Glutamatergic neuron (in vitro differentiated cells): ENCODE data around the gene TCERG1L. TPM values are rescaled to one million over a fixed set of nuclear protein-coding genes. Genes with fewer than 3 reads are reported as not detected.

Experiments
- DNase-seq: peaks from one replicate; pipeline ENCODE4 v3.0.0; 2022
- H3K27ac Mint-ChIP-seq: one replicate; pipeline ENCODE4 v1.8.0; 2020; ENCODE audit warnings: mild to moderate bottlenecking, mixed read lengths, inconsistent platforms; ENCODE audit not compliant: unreplicated experiment
- H3K27me3 Mint-ChIP-seq: one replicate; pipeline ENCODE4 v1.8.0; 2020; ENCODE audit warnings: mild to moderate bottlenecking, moderate library complexity, mixed read lengths, inconsistent platforms; ENCODE audit not compliant: unreplicated experiment
- H3K36me3 Mint-ChIP-seq: one replicate; pipeline ENCODE4 v1.8.0; 2020; ENCODE audit warnings: mild to moderate bottlenecking, mixed read lengths, inconsistent platforms; ENCODE audit not compliant: unreplicated experiment
- H3K4me1 Mint-ChIP-seq: one replicate; pipeline ENCODE4 v1.8.0; 2020; ENCODE audit warnings: mild to moderate bottlenecking, low read depth, mixed read lengths, inconsistent platforms; ENCODE audit not compliant: unreplicated experiment
- H3K4me3 Mint-ChIP-seq: one replicate; pipeline ENCODE4 v1.8.0; 2020; ENCODE audit warnings: mild to moderate bottlenecking, mixed read lengths, inconsistent platforms; ENCODE audit not compliant: unreplicated experiment
- H3K9me3 Mint-ChIP-seq: one replicate; pipeline ENCODE4 v1.8.0; 2020; ENCODE audit warnings: mild to moderate bottlenecking, moderate library complexity, mixed read lengths, inconsistent platforms; ENCODE audit not compliant: unreplicated experiment
- total RNA-seq: library from RNA; stranded (reverse); fragmentation: NEBNext Ultra II Directional; extraction: Animal tissue kit (Norgen Biotek cat#: 25700); gene quantifications from one replicate; pipeline ENCODE4 v1.2.1, GENCODE V29; 2021; ENCODE audit not compliant: unreplicated experiment
- TF ChIP-seq, protein P1 (sequence below): fragments of 200-600 bp; sonication (generic); IDR thresholded peaks from one replicate; pipeline ENCODE4 v1.5.0; 2021; ENCODE audit not compliant: partially characterized antibody, unreplicated experiment

Gene TCERG1L
- total RNA-seq, 1 donor from 2014 or later: 2.2 TPM

DNA sequence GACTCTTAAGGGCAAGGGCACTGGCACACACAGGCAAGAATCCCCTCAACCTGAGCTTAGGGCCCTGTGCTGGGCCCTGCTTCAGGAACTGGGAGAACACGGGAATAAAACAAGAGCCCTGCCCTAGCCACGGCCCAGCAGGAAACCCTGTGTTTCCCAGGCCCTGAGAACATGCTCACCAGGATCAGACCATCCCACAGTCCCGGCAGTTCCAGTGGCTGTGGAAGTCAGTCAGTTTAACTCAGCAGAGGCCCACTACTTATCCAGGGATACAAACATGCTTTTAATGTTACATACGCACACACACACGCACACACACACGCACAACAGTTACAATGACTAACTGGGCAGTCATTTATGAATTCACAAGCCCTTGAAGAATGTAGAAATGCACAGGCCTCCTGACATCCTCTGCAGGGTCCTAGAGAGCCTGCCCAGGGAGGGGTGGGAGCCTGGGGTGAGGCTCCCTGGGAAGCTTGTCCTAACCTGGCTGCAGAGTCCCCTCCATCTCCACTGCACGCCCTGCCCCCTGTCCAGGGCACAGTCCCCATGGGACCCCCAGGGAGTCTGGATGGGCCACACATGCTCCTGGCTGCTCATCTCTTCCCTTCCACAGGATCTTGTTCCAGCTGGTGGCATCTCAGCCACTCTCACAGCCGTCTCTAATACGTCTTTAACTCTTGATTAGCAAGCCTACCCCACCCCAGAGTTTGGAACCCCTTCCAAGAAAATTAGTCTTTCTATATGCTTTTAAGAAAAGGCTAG lies 97.6 kb downstream of the TCERG1L start:
- no peak for DNase-seq
- peaks cover 2% of the 10 kb centered on the region for H3K27me3 Mint-ChIP-seq
- H3K36me3 Mint-ChIP-seq: no peaks in the 10 kb centered on the region
- peaks cover 4% of the 10 kb centered on the region for H3K9me3 Mint-ChIP-seq
- H3K4me3 Mint-ChIP-seq: no peak overlapping the region
- no peaks in the 10 kb centered on the region for H3K4me1 Mint-ChIP-seq
- H3K27ac Mint-ChIP-seq: no peak overlapping the region
- TF ChIP-seq, protein P1, sequence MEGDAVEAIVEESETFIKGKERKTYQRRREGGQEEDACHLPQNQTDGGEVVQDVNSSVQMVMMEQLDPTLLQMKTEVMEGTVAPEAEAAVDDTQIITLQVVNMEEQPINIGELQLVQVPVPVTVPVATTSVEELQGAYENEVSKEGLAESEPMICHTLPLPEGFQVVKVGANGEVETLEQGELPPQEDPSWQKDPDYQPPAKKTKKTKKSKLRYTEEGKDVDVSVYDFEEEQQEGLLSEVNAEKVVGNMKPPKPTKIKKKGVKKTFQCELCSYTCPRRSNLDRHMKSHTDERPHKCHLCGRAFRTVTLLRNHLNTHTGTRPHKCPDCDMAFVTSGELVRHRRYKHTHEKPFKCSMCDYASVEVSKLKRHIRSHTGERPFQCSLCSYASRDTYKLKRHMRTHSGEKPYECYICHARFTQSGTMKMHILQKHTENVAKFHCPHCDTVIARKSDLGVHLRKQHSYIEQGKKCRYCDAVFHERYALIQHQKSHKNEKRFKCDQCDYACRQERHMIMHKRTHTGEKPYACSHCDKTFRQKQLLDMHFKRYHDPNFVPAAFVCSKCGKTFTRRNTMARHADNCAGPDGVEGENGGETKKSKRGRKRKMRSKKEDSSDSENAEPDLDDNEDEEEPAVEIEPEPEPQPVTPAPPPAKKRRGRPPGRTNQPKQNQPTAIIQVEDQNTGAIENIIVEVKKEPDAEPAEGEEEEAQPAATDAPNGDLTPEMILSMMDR: no peak

DNA sequence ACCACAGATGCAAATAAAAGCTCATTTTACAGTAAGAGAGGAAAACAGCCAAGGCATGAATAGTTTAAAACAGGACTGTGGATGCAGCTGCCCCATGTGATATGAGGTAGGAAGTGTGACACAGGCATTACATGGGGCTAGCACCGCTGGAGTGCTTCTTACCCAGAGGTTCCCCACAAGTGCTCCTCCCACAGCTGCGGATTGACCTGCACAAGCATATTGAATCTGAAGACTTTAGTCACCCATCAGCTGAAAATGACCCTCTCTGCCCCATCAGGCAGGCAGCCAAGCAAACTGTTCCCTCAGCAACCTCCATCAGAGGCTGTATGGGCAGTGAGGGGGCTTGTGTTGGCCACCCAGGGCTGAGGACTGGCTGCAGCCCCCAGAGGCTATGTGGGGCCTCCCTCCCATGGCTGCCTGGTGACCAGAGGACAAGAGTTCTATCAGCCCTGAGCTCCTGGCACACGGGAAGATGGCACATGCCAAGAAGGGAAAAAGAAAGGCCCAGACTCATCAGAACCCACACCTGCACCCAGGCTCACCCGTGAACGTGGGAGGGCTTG lies 98.7 kb downstream of the TCERG1L start:
- no peak overlapping the region for H3K27ac Mint-ChIP-seq
- no peak overlapping the region for H3K4me3 Mint-ChIP-seq
- no peaks in the 10 kb centered on the region for H3K36me3 Mint-ChIP-seq
- DNase-seq: no peak
- H3K9me3 Mint-ChIP-seq: peaks cover 4% of the 10 kb centered on the region
- H3K4me1 Mint-ChIP-seq: no peaks in the 10 kb centered on the region
- TF ChIP-seq, protein P1: no peak
- H3K27me3 Mint-ChIP-seq: peaks cover 2% of the 10 kb centered on the region

DNA sequence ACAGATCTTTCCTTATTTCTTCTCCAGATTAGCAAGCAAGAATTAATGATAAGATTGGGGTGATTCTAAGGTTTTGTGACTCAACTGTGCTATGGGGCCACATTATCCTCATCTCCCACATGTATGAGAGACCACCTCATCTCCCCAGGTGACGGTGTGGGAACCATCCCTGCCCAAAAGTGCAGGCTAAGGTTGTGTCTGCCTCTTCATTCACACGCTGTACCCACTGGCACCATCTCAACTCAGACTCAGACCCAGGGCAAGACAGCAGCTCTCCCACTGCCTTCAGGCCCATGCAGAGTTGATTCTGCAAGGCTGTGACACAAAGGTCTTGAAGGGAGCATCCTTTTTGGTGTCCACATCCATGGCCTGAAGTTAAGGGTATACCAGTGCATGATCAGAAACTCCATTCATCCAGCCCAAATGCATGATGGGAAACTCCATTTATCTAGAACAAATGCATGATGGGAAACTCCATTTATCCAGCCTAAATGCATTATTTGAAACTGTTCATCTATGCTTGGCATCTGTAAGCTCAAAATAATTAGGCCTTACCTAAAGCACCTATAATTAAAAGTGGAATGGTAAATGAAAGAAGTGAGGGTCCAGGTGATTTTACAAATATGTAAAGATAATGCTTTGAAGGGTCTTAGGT lies 99.4 kb downstream of the TCERG1L start:
- no peaks in the 10 kb centered on the region for H3K36me3 Mint-ChIP-seq

DNA sequence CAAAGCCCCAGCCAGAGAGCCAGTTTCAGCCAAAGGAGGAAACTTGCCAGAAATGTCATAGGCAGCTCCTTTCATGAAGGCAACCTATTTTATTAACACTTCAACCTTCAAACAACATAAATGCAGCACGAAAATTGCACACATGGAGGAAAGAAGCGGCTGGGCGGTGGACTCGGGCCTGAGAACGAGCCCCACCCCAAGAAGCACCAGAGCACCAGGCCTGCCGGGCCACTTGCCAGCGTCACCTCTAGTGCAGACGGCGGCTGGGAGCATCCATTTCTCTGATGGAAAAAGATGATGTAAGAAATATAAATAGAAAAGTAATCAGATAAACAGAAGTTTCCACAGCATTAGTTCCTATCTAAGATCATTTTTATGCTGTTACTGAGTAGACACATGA lies 100.0 kb downstream of the TCERG1L start:
- H3K27me3 Mint-ChIP-seq: peaks cover 2% of the 10 kb centered on the region
- no peaks in the 10 kb centered on the region for H3K36me3 Mint-ChIP-seq
- TF ChIP-seq, protein P1: no peak
- H3K9me3 Mint-ChIP-seq: peaks cover 4% of the 10 kb centered on the region
- no peak overlapping the region for H3K27ac Mint-ChIP-seq
- no peaks in the 10 kb centered on the region for H3K4me1 Mint-ChIP-seq
- no peak overlapping the region for H3K4me3 Mint-ChIP-seq
- no peak for DNase-seq

More for the DNA sequence above, 99.4 kb downstream of the TCERG1L start:
- Mint-ChIP-seq H3K4me3 (no peak overlapping the region), H3K9me3 (peaks cover 4% of the 10 kb centered on the region), H3K27me3 (peaks cover 2% of the 10 kb centered on the region), H3K4me1 (no peaks in the 10 kb centered on the region), H3K27ac (no peak overlapping the region)
- DNase-seq: no peak
- TF ChIP-seq, protein P1: no peak

DNA sequence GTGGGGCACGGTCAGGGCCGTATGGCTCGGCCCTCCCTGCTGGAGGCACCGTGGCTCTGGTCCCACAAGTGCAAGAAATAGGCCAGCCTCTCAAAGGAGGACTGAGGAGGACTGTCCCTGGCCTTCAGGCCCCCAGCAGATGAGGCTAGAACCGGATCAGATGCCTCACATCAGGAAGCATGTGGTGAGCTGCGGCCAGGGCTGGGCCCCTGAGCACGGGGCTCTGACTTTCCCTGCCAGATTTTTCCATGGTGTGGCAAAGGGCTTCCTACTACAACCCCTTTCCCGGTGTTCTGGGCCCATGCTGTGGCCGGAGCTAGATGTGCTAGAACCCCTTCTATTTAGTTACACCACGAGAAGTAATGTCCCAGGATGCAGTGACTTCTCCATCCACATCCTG lies 100.4 kb downstream of the TCERG1L start:
- Mint-ChIP-seq H3K27ac (no peak overlapping the region), H3K4me1 (no peaks in the 10 kb centered on the region), H3K4me3 (no peak overlapping the region), H3K36me3 (no peaks in the 10 kb centered on the region), H3K27me3 (peaks cover 2% of the 10 kb centered on the region), H3K9me3 (peaks cover under 1% of the 10 kb centered on the region)
- DNase-seq: no peak
- TF ChIP-seq, protein P1: no peak
